Testis (tissue), 2 donors: ENCODE results near the gene BTG2.

Source experiments
- POLR2A ChIP-seq: fragments of 450-650 bp; IDR thresholded peaks from one replicate; pipeline ENCODE4 v1.6.1; 2017; ENCODE audit warnings: antibody characterized with exemption, mild to moderate bottlenecking, moderate library complexity
- TF ChIP-seq, protein P1 (sequence below), 3 experiments: fragments of 450-650 bp in 2 of 3; fragments of 200-600 bp in 1 of 3; sonication (generic) in 1 of 3; IDR thresholded peaks; one replicate each; pipeline ENCODE4 v1.5.1; 2016 to 2019; ENCODE audit warnings: antibody characterized with exemption in 3 of 3, mild to moderate bottlenecking in 2 of 3, moderate library complexity in 1 of 3

- no peak for TF ChIP-seq POLR2A
- TF ChIP-seq, protein P1, sequence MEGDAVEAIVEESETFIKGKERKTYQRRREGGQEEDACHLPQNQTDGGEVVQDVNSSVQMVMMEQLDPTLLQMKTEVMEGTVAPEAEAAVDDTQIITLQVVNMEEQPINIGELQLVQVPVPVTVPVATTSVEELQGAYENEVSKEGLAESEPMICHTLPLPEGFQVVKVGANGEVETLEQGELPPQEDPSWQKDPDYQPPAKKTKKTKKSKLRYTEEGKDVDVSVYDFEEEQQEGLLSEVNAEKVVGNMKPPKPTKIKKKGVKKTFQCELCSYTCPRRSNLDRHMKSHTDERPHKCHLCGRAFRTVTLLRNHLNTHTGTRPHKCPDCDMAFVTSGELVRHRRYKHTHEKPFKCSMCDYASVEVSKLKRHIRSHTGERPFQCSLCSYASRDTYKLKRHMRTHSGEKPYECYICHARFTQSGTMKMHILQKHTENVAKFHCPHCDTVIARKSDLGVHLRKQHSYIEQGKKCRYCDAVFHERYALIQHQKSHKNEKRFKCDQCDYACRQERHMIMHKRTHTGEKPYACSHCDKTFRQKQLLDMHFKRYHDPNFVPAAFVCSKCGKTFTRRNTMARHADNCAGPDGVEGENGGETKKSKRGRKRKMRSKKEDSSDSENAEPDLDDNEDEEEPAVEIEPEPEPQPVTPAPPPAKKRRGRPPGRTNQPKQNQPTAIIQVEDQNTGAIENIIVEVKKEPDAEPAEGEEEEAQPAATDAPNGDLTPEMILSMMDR (IDR thresholded peaks at IDR 0.05), result no peak
Observed at GRCh38 chr1:203325026-203325417, 19.7 kb downstream of the BTG2 start.
